ENCODE results near the gene FNDC5.

FNDC5 gene

DNA sequence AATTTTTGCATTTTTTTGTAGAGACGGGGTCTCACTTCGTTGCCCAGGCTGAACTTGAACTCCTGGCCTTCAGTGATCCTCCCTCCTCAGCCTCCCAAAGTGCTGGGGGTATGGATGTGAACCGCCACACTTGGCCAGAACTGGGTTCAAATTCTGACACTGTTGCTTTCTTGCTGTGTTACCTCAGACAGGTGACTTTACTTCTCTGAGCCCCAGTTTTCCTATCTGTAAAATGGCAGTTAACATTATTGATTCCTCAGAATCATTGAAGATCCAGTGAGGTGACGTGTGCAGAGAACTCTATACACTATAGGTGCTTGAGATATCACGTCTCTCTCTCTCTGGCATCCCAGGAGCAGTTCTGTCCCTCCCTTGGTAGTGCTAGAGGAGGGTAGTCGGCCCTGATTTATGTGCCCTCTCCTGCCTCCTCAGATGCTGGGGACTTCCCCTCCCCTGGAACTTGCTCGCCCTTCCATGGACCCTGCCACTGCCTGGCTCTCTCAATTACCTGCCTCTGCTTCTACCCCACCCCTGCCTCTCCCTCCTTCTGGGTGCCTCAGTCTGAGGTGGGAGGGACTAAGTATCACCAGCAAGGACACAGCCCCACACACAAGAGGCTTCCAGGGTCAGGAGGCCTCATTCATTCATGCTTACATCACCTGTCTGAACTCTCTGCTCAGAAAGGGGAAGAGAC lies 12.8 kb upstream of the FNDC5 start:
- DNase-seq = no peak

DNA sequence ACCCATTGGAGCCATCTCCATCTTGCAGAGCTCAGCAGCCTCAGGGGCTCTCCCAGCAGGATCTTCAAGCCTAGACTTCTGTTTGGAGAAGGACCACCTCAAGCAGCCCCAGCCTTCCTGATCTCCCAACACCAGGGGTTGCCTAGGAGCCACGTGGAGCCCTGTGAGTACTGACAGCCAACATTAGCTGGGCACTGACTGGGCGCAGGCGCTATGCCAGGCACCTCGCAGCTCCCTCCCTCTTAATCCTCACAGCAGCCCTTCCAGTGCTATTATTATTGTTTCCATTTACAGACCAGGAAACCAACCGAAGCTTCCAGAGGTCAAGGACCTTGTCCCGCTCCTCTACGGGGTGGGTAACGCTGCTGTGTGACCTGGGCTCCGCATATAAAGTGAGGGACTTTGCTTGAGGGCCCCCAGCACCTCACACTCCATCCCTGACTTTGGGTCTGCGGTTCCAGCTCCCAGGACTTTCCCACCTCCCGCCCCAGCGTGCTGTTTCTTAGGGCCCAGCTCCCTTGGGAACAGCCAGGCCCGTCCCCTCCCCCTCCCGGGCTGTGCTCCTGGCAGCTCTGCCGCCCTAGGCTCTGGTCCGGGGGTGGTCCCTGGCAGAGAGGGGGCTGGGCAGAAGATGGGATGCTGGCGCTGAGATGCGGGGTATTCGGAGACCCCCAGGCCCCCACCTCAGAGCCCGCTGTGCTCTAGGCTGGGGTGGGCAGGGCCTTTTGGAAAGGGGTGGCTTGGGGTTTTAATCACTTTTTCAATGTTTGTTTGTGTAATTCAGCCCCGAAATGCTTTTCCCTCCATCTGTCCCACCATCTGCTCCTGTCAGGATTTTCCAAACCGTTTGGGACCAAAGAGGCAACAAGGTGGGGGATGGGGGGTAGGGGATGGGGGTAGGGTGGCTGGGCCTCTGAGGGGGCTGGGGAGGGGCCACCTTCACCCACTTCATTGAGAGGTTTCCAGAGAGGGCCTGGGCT lies 11.4 kb upstream of the FNDC5 start:
- DNase-seq = no peak

DNA sequence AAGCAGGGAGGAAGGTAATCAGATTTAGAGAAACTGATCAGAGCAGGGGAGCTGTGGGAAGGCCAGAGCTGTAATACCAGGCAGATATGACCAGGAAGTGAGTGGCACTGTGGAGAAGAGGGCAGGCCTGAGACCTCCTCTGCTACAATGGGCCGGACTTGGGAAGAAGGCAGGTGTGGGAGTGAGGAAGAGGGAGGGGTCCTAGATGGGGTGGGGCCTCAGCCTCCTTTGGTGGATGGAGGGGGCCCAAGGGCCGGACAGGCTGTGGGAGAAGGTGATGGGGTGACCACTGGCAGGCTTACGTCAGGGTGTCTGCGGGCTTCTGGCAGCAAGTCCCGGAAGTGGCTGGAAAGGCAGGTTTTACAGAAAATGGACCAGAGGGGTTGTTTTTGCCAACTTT lies 10.6 kb upstream of the FNDC5 start:
- no peak for DNase-seq

DNA sequence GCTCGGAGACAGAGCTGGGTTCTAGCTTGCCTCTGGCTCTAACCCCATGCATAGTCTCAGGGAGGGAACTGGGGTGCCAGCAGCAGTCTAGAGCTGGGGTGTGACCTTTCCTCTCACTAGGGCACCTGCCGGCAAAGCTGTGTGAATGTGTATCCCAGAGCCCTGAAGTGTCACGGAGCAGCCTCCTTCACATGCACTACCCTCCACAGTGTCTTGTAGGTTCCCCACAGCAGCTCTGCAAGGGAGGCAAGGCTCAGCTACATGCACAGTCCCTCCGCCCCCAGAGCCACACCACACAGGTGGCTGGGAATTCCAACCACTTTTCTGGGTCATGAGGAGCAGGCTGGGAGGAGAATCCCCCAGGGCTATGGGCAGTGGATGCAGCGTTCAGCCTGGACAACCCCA lies 7.9 kb upstream of the FNDC5 start:
- peak; percentile 38 for DNase-seq

DNA sequence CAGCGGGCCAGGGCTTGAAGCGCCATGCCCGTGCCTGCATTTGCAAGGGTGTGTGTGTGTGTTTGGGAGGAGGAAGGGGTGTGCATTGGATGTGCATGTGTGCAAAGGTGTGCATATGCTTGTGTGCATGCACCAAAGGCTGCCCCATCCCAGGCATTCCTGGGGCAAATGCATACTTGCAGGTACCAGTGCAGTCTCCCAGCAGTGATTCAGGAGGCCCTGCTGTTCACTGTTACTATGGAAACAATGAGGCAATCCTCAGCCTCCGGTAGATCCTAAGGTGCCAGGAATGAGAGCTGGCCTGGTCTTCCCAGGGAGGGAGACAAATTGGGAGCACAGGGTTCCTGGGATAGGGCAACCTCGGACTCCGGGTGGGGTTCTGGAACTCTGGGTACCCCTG lies 7.5 kb upstream of the FNDC5 start:
- DNase-seq = peak; percentile 31

DNA sequence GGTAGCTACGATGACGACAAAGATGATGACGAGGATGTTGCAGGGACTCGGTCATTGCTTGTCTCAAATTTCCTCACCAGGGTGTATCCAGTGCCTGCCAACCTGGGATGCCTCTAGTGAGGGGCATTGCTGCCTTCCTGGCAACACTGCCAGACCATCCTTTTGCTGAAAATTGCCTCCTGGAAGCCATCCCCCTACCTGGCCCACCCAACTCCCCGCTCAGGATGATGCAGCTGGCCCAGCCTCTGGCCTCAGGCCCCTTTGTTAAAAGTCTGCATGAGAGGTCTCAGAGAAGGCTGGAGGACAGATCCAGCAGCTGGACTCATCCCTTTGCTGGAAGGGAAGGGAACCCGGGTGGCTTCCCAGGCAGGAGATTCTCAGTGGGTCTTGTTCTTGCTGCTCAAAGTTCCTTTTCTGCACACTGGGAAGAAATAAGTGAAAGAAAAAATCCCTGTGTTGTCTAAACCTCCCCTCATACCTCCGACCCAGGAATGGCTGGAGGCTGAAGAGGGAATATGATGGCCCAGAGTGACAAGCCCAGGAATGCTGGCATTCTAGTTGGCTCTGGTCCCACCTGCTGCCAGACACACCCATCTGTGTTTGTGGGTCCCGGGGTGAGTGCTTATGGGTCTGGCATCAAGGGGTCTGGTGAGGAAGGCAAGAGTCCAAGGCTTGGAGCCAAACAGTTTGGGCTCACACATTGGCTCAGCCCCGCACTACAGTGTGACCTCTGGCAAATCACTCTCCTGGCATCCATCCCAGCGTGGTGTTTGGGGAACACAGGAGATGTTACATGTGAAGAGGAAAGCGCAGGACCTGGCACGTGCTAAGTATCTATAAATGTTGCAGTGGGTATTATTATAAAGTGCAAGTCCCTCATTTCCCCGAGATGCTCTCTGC lies 6.7 kb upstream of the FNDC5 start:
- peak; percentile 6 for DNase-seq

DNA sequence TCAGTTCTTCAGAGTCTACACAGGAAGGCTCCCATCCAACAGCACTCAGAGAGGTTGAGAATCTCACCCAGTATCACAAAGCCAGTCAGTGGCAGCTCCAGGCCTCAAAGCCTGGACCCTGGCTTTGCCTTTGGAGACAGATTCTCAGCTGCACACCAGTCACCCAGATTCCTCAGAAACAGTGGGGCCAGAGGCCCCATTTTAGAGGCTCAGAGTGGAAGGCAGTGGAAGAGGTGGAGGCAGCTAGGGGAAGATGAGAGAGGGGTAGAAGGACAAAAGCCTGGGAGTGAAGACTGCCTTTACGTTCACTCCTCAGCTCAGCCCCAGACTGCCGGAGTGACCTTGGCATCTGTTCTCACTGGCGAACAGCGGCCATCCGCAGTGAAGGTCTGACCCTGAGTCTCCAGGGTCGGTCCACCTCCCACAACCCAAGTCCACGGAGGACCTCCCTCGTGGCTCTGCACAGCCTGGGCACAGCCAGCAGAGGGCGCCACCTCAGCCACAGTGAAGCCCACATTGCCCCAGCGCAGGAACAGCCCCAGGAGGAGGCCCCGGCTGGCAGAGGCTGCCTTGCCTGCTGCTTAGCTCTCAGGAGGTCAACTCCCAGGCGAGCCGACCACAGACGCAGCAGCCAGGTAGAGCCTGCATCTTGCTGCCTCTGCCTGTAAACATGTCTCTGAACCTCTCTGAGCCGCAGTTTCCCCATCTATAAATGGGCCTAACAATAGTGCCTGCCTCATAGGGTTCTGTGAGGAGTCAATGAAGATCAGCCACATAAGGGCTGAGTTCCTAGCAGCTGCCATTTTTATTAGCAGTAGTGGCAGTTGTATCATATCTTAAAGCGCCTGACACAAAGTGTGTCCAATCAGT lies 5.9 kb upstream of the FNDC5 start:
- peak; percentile 77 for DNase-seq

DNA sequence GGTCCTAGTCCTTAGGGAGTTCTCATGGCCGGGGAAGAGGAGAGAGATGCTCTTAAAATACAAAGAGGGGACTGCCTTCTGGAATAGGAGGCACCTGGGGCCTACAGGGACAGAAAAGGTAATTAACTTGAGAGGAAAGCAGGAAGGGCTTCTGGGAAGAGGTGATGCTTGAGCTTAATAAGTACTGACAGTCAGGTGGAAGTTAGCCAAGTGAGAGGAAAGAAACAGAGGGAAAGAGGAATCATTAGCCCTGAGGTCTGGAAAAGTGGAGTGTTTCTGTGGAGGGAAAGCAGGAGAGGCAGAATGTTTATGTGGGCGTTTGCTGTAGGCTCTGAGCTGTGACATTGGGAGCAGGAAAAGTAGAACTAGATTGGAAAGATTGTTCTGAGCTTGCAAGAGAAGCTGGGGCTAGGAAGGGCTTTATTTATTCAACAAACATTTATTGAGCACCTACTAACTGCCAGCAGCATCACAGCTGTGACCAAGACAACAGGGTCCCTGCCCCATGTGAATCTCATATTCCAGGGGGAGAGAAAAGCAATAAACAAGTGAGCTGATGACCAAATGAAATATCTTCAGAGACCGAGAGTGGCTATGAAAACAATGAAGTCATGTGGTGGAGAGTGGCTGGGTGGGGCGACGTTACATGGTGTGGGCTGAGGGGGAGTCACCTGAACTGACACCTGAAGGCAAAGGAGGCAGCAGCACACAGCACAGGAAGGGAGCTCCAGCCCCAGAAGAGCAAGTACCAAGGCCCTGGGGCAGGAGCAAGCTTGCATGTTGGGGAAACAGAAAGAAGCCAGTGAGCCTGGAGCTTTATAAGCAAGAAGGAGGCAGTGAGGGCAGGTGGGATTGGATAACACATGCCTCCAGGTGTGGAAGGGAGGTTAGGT lies 4.4 kb upstream of the FNDC5 start:
- DNase-seq = no peak

DNA sequence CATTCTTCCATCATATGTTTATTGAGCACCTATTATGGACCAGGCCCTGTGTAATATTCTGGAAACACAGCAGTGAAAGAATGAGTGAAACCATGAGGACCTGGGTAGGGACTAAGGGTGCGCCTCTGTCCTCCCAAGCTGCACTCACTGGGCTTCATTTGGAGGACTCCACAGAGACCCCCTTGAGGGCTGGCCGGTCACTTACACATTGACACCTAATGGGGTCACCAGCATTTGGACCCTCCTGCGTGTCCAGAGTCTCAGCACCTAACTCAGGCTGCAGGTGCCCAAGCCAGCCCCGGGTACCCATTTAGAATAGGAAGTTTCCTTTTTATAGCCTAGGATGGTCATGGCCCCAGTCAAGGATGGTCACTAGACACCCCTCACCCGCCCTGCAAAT lies 2.8 kb upstream of the FNDC5 start:
- DNase-seq = no peak

DNA sequence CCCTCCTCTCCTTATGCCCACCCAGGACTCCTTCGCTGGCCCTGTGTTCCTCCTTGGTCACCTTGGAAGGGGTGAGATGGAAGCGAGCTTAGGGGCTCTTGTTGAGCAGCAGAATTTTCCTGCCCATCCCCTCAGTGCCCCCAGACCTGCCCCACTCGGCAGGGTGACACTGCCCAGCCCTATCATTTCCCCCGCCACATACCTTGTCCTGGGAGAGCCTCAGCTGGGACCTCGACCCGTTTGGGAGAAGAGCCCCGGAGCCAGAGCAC lies 1.4 kb upstream of the FNDC5 start:
- DNase-seq = peak; percentile 52

DNA sequence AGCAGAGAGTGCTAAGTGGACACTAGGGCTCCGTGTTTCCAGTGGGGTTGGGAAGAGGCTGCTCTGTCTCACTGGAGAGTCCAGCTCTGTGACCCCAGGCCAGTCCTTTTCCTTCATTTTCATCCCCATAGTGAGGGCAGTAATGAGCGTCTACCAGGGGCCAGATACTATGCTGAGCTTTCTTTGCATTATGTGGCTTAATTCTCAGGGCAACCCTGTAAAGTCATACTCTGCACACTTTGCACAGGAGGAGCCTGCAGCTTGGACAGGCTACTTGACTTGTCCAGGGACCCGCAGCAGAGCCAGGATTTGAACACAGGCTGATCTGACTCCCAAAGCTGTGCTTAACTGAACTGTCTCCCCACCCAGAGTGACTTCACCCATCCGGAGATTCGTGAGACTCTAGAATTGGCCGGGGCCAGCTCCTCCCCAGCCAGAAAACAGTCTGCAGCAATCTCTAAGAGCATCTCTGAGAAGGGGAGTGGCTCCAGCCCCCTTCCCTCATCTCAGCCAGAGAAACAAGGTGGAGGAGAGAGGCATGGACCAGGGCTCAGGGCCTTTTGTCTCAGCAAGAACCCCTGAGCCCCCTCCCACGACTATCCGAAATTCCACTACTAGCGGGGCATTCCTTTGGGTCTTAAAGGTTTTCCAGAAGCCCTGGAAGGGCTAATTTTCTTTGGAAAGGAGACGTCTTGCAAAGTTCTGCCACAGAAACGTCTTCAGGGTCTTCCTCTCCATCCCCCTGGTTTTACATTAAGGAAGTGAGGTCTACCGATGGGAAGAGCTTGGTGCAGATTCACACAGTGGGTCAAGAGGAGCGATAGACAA lies 866 bp upstream of the FNDC5 start:
- peak; percentile 55 for DNase-seq

DNA sequence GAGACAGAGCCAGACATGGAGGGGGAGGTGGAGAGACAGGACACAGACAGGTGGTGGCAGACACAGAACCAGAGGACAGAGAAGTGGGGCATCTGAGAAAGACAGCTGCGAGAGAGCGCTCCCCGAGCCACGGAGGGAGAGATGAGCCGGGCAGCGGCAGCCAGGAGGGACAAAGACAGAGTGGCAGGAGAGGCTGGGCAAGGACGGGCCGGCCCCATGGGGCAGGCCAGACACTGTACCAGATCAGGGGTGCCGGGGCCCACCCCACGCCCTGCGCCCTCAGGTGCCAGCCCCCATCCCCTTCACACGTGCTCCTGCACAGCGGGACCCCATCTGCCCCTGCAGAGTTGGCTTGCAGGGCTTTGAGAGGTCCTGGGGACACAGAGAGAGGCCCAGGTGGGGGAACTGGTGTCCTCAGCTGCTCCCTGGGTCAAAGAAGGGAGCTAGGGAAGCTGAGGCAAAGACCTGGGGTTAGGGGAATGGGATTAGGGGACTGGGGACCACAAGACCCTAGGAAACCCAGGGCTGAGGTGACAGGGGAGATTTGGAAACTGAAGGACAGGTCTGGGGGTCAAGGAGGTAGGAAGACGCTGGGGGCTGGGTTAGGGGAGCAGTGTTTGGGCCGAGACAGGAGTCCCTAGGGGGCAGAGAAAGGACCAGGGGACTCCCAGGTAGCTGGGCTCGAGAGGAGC lies 643 bp downstream of the FNDC5 start:
- DNase-seq = peak; percentile 38

DNA sequence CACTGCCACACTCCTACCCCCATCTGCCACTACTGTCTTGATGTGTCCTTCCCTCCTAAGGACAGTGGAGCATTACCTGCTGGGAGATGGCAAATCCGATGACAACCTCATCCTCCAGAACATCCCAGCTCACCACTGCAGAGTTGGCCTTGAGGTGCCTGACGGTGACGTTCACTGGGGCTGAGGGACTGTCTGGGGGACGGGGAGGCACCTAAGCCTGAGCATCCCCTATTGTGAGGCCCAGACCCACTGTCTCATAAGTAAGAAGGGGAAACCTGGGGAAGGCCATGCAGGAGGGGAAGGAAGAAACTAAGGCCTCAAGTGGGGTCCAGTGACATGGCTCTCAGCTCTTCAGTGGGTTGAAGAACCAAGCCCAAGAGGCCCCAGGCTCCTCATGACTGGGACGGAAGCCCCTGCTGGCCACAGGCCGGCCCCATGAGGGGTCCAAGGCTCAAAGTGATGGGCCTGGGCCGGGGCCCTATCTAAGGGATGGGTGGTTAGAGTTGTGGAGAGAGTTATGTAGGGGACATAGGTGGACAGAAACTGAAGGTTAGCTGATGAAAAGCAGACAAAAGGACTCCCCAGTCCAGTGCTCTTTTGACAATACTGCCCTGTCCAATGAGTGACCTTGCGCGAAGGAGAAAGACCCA lies 1.8 kb downstream of the FNDC5 start:
- no peak for DNase-seq

DNA sequence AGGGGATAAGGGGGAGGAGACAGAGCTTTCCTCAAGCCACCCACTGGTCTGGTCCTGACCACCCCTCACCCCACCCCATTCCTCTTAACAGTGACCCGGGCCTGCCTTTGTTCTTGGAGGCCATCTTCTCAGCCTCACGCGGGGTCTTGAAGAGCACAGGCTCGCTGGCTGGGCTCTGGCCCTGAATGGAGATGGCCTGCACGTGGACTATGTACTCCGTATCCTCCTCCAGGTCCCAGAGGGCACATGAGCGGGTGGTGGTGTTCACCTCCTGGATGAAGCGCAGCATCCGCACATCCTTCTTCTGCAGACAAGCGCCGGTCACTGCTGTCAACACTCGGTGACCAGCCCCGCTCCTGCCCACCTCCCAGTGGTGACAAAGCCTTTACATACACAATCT lies 2.6 kb downstream of the FNDC5 start:
- DNase-seq = no peak

DNA sequence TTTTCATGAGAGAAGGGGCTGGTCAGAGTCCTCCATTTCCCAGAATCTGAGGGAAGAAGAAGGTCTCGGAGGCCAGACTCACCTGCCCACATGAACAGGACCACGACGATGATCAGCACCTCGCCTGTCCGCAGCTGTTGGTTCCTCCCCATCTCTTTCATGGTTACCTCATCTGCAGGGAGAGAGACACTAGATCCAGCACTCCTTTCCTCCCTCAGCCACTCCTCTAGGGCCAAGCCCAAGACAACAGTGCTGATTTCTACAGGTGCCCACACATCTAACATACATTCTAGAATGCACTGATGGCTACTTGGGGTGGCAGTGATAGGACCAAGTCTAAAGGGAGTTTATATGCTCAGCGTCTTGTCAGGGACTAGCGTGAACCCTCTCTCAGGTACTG lies 3.0 kb downstream of the FNDC5 start:
- no peak for DNase-seq

DNA sequence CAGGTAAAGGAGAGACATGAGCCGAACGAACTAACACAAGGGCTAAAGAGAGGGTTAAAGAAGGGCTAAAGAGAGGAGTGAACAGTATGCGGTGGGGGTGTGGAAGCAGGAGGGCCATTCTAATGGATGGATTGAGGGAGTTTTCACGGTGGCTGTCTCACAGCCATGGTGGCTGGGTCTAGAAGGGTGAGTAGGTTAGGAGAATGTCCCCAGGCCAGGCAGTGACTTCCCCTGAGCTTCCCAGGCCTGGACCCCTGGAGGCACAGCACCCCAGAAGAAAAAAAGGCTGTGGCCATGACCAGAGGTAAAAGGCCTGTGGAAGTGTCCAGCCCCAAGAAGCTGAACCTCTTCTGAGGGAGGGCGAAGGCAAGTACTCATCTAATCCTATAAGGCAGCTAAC lies 3.6 kb downstream of the FNDC5 start:
- DNase-seq = no peak

DNA sequence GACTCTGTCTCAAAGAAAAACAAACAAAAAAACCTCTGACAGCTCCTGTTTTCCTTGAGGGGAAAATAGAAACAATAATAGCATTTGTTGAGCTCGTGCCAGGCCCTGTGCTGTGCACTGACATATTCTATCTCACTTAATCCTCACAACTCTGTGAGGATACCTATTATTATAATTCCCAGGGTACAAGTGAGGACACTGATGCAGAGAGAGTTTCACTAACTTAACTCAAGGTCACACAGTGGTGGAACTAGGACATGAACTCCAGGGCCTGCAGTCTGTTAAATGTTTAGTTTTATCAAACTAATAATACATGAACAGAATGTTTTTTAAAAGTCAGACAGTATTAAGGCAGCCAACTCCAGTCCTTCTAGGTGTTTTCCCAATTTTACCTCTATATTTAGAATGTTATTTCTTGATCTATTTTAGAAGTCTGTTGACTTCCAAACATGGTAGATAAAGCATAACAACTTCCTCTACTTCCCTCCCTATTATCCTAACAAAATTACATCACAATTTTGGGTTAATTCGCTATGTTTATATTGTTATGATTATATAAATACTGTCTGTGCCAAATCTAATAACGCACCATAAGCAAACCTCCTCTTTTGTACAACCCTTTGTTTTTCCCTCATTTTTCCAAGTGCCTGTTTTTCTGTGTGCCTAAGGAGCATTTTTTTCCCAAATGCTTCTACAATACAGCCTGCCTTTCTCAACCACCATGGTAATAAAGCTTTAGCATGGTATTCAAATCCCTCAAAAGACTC lies 4.9 kb downstream of the FNDC5 start:
- no peak for DNase-seq

DNA sequence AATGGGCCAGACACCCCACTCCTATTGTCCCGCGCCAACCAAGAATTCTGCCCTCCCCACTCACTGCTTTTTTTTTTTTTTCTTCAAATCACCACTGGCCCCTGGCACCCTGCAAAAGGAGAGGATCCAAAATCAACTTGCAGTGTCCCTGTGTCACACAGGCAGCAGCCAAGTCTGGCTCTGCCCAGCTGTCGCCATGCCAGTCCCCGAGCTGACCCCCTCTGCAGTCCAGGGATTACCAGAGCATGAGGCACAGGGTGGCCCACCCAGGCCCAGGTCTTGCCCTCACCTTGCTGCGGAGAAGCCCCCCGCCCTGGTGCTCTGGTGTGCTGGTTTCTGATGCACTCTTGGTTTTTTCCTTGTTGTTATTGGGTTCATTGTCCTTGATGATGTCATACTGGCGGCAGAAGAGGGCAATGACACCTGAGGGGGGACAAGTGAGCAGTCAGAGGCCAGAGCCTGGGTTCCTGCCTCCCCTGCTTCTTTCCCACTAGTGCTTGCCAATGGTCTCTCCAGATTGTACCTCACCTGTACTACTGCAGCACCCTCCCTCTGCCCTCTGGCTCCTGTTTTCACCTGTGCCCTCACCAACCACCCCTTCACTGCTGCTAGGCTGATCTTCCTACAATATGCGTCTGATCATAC lies 6.2 kb downstream of the FNDC5 start:
- no peak for DNase-seq

Measured in retina (tissue), 1 donor.